HG03103 (cell line): ENCODE measurements around the gene AFG1L.
"Not testable (repeated sequence)": the region's sequence is repeated elsewhere in the genome, so short reads cannot be mapped to it uniquely, and the experiment has no call there.

Experiments used
- ATAC-seq: cut with Tn5 transposase; IDR thresholded peaks from one replicate; pipeline ENCODE4 v1.9.1; 2021; ENCODE audit warnings: low read depth; ENCODE audit not compliant: unreplicated experiment

Gene AFG1L

DNA sequence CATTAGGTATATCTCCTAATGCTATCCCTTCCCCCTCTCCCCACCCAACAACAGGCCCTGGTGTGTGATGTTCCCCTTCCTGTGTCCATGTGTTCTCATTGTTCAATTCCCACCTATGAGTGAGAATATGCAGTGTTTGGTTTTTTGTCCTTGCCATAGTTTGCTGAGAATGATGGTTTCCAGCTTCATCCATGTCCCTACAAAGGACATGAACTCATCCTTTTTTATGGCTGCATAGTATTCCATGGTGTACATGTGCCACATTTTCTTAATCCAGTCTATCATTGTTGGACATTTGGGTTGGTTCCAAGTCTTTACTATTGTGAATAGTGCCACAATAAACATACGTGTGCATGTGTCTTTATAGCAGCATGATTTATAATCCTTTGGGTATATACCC is 154.9 kb downstream of the AFG1L start:
- ATAC-seq: not testable (repeated sequence)

DNA sequence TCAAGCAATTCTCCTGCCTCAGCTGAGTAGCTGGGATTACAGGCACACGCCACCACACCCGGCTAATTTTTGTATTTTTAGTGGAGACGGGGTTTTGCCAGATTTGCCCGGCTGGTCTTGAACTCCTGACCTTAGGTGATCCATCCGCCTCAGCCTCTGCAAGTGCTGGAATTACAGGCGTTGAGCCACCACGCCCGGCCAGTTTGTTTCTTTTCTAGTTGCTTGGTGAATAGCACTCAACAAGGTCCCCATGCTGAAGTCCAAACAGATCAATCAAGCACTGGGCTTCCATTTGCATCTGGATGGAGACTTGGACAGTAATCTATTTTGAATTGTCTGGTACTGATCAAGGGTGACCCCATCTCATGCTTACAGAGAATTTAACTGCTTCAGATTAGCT is 157.0 kb downstream of the AFG1L start:
- no peak for ATAC-seq

DNA sequence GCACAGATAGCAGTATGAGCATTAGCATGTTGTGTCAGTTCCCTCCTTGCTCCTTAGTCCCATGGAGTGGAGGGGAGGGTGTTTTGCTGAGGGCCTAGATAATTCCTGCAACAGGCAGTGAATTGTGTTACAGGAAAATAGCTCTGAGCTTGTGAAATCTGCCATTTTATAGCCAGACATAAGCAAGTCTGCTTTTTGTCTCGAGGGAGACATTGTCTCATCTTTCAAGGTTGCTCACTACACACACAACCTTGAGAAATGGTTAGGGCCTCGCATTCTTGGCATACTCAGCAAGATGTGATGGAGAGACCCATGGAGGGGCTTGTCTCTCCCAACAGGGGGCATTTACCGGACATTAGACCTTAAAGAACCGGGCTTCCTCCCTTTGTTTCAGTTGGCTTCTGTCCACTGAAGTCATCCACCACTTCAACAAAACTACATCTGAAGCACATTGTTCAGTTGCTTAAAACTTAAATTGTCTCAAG is 157.9 kb downstream of the AFG1L start:
- ATAC-seq: no peak

DNA sequence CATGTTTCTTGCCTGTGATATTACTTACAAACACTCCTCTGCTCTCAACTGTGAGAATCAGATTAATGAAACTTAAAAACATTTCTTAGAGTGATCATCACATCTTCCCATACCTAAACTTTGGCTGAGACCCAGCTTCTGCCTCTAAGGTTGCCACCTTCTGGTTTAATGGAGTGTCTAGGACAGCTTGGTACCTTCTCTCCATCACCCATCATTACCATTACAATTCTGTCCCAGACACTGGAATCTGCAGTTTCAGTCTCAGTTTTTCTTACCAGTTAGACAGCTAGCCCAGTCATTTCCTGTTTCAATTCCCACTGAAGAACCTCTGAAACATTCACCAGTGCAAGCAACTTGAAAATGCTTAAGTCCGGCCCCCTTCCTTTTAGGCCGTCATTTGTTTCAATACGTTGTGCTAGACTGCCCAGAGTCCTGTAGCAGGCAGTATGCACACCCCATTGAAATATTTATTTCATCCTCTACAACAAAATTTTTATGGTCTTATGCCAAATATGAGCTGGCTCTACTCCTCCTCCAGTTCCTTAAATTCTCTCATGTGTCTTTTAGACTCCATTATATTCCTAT is 158.8 kb downstream of the AFG1L start:
- no peak for ATAC-seq

DNA sequence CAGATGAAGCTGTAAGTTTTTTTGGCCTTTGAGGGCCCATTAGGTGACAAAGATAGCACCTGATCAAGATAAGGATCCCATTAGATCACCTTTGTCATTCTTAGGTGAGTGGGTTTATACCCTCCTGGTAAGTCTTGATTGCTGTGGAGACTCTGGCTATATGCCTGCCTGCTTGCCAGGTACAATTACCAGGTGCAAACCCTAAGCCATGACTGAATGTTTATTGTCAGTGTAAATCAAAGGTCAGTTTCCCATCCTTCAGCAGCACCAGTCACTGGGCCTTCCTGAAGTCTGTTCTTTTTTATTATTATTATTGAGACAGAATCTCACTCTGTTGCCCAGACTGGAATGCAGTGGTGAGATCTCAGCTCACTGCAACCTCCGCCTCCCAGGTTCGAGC is 159.5 kb downstream of the AFG1L start:
- ATAC-seq: no peak

DNA sequence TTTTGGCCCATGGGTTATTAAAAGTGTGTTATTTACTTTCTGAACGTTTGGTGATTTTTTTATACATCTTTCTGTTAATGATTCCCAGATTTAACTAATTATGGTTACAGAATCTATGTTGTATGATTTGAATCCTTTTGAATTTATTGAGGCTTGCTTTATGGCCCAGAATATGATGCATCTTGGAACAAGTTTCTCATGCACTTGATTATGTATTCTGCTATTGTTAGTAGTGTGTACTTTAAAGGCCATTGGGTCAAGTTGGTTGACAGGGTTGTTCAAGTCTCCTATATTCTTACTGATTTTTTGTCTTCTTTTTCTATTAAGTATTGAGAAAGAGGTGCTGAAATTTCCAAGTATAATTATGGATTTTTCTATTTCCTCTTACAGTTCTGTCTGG is 160.8 kb downstream of the AFG1L start:
- ATAC-seq: no peak

DNA sequence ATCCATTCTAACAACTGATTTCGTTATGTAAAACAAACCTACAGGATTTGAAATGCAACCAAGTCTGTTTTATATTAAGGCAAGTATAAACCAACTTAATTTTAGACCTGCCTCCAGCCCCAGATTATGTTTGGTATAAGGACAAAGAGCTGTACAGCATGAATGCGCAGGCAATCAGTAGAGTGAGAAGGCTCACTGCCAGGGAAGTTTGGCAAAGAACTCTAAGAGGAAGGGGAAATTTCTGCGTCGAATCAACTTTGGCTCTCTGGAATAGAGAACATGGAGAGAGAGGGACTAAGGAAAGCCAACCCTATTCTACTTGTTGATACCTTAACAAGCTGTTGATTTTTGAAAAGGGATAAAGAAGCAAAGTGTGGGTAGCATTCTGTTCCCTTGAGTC is 168.9 kb downstream of the AFG1L start:
- ATAC-seq: no peak

DNA sequence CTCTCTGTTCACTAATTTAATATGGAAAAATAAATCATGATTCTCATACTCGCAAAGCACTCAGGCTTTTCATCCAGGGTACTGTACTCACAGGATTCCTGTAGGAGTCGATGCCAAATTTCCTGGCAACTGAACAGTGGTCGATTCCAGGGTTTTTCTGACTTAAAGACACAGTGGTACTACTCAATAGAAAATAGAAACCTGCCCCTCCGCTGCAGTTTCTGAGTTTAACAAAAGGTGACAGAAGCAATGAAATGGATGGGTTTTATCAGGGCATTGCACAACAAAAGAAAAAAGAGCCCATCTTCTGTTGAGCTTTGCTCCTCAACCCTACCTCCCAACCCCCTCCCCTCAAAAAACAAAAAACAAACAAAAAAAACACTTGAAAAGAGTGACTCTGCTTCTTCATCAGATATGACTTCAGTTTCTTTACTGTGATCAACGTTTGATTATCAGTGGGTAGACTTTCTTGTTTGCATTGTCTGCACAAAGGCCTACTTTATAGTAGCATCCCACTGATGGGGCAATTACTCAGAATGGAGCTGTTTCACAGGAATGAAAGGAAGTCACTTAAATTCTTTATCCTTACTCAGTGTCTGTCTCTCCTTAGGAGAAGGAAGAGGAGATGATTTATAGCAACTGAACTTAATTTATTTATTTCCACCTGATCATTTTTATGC is 169.7 kb downstream of the AFG1L start:
- ATAC-seq: no peak

DNA sequence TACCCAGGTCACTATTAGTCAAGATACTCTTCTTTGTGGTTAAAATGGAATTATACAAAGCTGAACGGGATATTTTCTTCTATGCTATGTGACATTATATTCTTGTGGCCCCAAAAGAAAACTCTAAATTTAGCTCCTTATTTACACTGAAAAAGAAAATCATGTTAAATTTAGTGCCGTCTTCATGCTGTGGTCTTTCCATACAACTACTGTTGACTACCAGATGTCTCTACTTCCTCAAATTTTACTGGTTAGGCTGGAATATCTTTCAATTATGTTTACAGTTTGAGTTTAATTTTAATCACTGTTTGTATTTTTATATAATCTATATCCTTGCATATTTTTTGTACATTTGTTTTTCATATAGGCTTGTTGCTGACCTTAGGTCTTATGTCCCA is 170.2 kb downstream of the AFG1L start:
- ATAC-seq: no peak

DNA sequence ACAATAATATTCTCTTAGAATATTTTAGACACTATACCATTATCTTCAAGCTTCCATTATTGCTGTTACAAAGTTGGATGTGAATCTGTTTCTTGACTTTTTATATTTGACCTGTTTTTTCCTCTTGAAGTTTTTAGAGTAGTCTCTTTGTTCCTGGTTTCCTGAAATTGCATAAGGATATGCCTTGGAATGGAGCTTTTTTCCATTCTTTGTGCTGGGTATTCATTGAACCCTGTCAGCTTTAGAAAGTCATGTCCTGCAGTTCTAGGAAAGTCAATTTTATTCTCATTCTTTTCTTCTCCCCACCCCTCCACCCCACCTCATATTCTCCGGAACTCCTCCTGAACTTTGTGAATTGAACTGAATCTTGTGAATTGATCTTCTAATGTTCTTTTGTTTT is 173.5 kb downstream of the AFG1L start:
- ATAC-seq: no peak

DNA sequence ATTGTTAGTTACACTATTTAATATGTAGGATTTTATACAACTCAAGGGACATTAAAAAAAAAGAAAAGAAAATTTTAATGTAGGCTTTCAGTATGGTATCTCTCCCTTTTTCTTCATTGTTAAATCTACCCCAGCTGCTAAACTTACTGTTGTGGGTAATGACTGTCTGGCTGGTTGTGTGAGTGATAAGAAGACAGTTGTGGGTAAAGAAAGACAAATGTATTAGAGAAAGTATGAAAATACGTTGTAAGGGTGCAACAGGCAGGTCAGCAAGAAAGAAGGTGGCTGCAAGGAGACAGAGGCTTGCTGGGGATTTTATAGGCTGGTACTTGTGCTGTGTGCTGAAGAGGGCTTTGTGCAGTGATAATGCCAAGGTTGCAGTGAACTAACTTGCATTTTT is 174.5 kb downstream of the AFG1L start:
- no peak for ATAC-seq

DNA sequence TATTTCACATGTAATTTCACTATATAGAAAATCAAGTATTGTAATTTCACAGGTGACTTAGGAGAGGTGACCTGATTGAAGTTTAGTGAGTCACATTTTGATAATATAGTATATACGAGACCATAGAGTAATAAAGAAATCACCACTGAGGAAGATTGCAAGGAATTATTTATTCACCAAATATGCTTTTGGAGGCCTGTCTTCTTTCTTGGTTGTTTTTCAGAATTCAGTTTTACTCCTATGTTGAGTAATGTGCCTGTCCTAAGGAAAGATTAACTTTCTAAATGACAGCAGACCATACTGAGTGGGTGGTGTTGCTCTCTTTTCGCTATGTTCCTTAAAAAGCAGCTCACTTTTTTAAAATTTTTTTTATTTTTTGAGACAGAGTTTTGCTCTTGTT is 178.3 kb downstream of the AFG1L start:
- ATAC-seq: no peak

DNA sequence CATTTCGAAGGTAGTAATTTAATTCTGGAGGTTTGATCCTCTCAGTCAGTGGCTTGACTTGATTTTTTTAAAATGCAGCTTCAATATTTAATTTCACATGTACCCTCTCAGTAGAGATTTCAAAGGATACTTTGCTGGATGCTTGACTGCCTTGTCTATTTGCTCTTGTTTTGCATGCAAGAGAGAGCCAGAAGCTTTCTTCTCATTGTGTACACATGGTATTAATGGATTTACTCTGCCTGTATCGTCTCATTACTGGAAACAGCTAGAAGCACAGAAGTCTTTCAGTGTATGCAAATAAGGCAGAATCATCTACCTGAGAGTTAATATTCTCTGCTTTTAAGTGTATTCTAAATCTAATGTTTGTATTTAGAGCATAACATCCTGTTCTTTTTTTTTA is 181.5 kb downstream of the AFG1L start:
- ATAC-seq: no peak

DNA sequence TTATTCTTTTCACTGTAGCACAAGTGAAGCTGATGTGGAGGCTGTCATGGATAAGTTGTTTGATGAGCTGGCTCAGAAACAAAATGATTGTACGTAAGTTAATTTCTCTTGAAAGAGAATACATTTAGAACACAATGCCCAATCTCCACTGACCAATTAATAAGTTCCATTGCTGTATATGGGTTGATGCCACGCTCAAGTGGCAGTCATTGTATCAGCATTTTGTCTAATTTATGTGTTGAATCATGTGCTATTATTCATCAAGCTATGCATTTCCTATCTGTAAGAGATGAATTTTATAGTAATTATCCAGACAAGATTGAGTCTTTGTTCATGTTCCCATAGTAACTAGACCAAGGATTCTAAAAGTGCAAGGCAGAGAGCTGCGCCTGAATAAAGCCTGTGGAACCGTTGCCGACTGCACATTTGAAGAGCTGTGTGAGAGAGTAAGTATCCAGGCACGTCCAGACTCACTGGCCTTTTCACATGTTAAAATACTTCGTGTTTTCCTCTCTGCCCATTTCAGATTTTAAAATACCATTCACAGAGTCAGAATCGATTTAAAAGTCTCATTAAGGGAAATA is 182.1 kb downstream of the AFG1L start:
- ATAC-seq: no peak

DNA sequence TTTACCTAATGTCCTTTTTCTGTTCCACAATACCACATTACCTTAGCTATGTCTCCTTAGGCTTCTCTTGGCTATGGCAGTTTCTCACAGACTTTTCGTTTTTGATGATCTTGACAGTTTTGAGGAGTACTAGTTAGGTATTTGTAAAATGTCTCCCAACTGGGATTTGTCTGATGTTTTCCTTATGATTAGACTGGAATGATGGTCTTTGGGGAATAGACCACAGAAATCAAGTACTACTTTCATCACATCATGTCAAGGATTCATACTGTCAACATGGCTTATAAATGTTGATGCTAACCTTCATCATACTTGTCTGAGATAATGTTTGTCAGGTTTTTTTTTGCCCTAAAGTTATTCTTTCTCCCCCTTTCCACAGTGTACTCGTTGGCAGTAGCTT is 187.7 kb downstream of the AFG1L start:
- ATAC-seq: no peak

DNA sequence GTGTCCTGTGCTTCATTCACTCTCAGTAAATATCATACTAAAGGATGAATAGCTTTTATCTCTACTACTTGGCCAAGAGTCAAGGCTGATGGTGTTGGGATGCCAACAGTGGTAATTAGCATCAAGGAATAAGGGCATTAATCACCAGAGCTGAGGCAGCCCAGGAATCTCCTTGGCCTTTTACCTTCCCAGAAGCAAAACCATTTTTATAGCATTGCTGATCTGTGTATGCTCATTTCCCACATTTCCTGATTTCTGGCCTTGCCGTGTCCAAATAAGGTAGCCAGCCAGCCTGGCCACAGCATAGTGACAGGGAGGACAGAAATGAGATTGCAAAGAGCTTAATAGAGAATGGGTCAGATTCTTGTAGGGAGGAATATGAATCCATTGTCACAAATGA is 189.2 kb downstream of the AFG1L start:
- ATAC-seq: no peak

DNA sequence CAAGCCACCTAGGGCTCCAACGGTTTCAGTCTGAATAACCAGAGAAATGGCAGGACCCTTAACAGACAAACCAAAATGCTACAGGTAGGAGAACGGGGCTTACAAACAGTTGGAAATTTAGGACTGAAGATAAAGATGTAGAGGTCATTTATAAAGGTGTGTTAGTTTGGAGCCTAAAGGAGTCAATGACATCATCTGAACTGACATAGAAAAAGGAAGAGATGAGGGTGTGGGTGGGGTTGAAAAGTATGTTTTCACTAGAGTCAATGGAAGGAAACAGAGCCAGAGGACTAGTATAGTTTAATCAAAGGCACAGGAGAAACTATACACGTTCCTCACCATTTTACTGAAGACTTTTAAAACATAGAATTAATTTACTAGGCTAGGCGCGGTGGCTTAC is 194.8 kb downstream of the AFG1L start:
- no peak for ATAC-seq

DNA sequence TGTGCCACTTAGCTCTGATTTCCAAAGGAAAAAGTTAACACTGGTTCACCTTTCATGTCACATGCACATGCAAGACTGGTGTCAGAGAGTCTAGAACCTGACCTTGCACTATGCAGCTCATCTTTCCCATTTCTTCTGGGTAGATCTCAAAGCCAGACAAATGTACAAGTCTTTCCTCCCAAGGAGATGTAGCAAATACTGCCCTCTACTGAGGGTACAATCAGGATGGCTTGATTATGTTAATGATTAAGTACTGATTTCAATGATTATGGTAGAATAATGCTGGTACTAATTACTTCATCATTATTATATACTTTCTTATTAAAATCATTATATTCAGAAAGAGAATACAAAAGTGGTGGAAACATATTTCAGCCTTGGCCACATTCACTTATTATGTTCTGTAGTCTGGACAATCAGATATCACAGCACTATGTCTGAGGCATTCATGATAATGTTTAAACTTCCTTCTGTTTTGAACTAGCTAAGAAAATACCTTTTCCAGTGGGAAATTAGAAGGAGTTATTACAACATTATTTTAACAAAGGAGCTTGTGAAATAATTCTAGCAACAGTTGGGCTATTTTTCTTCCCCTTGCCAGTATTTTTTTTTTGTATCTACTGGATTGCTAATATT is 197.4 kb downstream of the AFG1L start:
- no peak for ATAC-seq

DNA sequence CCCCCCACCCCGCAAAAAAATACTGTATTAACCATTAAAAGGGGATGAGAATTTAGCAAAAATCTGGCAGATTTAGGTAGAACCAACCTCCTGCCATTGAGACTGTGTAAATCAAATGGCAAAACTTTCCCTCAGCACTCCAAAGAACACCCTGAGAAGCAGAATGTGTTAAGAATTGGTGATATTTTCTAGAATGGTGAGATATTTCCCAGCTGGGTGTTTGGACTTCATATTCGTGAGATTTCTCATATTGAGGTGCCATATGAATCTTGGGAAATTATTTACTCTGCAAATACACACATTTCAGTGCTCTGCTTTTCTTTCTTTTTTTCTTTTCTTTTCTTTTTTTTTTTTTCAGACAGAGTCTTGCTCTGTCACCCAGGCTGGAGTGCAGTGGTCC is 199.6 kb downstream of the AFG1L start:
- no peak for ATAC-seq

DNA sequence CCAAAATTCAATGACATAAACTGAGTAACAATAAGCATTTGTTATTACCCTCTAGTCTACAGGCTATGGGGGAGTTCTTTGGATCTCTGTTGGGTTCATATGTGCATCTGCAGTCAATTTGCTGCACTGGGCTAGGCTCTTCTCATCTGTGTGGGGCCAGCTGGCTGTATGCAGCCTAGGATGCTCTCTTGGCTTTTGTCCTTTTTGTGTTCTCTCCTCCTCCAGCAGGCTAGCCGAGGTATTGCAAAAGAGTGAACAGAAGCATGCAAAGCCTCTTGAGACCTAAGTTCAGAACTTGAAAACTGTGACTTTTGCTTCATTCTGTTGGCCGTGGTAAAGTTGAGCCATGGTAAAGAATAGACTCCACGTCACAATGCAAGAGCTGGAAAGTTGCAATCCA is 203.0 kb downstream of the AFG1L start:
- ATAC-seq: no peak

DNA sequence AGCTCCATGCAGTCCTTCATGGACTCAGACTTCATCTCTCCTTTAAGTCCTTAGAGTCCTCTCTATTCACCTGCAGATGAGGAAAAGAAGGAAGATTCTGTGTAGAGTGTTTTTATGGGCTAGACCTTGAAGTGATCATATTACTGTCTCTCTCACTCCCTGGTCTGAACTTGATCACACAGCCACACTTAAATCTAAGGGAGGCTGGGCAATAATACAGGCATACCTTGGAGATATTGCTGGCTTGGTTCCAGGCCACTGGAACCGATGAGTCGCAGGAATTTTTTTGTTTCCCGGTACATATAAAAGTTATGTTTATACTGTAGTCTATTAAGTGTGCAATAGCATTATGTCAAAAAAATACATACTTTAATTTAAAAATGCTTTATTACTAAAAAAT is 206.7 kb downstream of the AFG1L start:
- no peak for ATAC-seq

DNA sequence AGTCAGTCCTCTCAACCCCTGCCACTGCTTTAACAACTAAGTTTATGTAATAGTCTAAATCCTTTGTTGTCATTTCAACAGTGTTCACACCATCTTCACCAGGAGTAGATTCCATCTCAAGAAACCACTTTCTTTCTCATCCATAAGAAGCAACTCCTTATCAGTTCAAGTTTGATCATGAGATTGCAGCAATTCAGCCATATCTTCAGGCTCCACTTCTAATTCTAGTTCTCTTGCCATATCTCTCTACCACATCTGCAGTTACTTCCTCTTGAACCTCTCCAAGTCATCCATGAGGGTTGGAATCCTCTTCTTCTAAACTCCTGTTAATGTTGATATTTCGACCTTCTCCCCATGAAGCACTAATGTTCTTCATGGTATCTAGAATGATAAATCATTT is 208.0 kb downstream of the AFG1L start:
- ATAC-seq: no peak
